Activated naive CD4-positive, alpha-beta T cell treated with anti-CD3 and anti-CD28 coated beads, Interleukin-2, amount 50 U/mL, for 24 hours (primary cell): Measurements from ENCODE around the gene COA1.
A peak's percentile ranks its signal among the peaks of the same experiment; 100 is the strongest.

ENCODE experiments used
- H3K27ac Mint-ChIP-seq: one replicate; pipeline ENCODE4 v1.8.0; 2021; ENCODE audit warnings: mild to moderate bottlenecking, mixed read lengths
- H3K27me3 Mint-ChIP-seq: one replicate; pipeline ENCODE4 v1.8.0; 2021; ENCODE audit warnings: mixed read lengths
- H3K36me3 Mint-ChIP-seq: one replicate; pipeline ENCODE4 v1.8.0; 2021; ENCODE audit warnings: mixed read lengths
- H3K4me1 Mint-ChIP-seq: one replicate; pipeline ENCODE4 v1.8.0; 2021; ENCODE audit warnings: mixed read lengths
- H3K4me3 Mint-ChIP-seq: one replicate; pipeline ENCODE4 v1.8.0; 2021; ENCODE audit warnings: mild to moderate bottlenecking, mixed read lengths
- H3K9me3 Mint-ChIP-seq: one replicate; pipeline ENCODE4 v1.8.0; 2021; ENCODE audit warnings: mixed read lengths

COA1 gene

DNA sequence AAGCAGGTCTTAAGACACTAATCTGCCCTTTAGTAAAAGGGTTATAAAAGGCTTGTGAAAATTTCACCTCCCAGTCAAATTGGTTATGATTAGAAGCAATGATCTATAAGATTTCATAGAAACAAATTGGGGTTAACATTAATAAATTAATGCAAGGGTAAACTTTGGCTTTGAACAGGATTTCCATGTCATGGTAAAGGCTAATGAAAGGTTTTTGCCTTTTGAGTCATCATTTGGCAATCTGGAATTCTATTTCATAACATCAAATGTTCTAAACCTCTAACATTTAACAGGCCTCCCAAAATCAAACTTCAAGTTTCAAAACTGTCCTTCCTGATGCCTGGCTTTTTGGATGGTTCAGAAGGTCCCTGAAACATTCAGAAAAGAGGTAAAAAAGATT lies 62.4 kb downstream of the COA1 start:
- Mint-ChIP-seq H3K4me1 (peaks cover 87% of the 10 kb centered on the region), H3K36me3 (peaks cover 34% of the 10 kb centered on the region), H3K9me3 (peaks cover 5% of the 10 kb centered on the region)

DNA sequence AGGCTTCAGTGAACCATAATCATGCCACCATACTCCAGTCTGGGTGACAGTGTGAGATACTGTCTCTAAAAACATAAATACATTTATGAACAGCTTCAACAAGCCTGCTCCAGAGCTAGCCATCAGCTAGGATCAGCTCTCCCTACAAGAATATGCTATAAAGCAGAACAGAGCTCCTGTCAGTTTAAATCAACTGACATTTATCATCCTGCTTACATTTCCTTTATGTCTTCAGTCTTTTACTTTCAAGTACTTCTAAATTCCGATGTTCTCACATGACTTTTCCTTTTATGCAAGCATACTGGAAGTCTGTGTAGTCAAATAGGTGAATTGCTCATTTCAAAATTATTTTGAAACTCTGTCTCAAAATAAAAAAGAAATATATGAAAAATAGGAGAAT lies 64.6 kb downstream of the COA1 start:
- H3K27ac Mint-ChIP-seq: peak overlapping the region; percentile 91
- no peaks in the 10 kb centered on the region for H3K27me3 Mint-ChIP-seq
- peak overlapping the region; percentile 53 for H3K4me3 Mint-ChIP-seq
- H3K4me1 Mint-ChIP-seq: peaks cover 82% of the 10 kb centered on the region
- H3K9me3 Mint-ChIP-seq: no peaks in the 10 kb centered on the region
- H3K36me3 Mint-ChIP-seq: peaks cover 33% of the 10 kb centered on the region

More for the DNA sequence above, 62.4 kb downstream of the COA1 start:
- Mint-ChIP-seq H3K27me3 (no peaks in the 10 kb centered on the region), H3K27ac (no peak overlapping the region), H3K4me3 (no peak overlapping the region)

DNA sequence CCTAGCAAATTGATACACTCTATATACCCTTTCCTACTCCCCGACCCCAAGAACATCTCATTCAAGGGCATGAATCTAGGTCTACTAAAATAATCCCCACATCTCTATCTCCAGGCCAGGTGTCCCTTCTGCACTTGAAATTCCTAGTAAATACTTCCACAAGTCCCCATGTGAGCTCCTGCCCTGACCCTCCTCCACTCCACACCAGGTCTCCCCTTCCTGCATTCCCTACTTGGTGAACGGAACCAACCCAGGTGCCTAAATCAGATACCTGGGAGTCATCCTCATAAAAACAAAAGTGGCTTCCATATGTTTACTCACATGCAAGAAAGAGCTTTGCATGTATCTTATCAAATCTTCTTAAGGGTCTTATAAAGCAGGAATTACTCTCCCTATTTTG lies 69.2 kb downstream of the COA1 start:
- H3K36me3 Mint-ChIP-seq: peaks cover 30% of the 10 kb centered on the region
- peak overlapping the region; percentile 87 for H3K27ac Mint-ChIP-seq
- peak overlapping the region; percentile 12 for H3K4me3 Mint-ChIP-seq
- no peaks in the 10 kb centered on the region for H3K9me3 Mint-ChIP-seq
- H3K27me3 Mint-ChIP-seq: no peaks in the 10 kb centered on the region
- H3K4me1 Mint-ChIP-seq: peaks cover 73% of the 10 kb centered on the region

DNA sequence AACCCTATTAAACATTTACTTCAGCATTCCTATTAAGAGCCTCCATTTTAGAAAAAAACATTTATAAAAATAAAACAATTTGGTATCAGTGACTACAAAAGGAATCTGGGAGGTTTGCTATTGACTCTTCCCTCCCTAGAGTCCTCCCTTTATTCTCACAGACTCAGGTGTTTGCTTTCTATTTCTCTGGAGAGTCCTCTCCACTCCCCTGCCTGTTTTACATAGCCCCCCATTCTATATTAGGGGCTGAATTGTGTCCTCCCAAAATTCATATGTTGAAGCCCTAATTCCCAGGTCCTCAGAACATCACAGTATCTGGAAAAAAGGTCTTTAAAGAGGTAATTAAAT lies 69.8 kb downstream of the COA1 start:
- H3K4me1 Mint-ChIP-seq: peaks cover 70% of the 10 kb centered on the region
- H3K27me3 Mint-ChIP-seq: no peaks in the 10 kb centered on the region
- no peak overlapping the region for H3K4me3 Mint-ChIP-seq
- peaks cover 3% of the 10 kb centered on the region for H3K9me3 Mint-ChIP-seq
- peak overlapping the region; percentile 87 for H3K27ac Mint-ChIP-seq
- peaks cover 28% of the 10 kb centered on the region for H3K36me3 Mint-ChIP-seq

DNA sequence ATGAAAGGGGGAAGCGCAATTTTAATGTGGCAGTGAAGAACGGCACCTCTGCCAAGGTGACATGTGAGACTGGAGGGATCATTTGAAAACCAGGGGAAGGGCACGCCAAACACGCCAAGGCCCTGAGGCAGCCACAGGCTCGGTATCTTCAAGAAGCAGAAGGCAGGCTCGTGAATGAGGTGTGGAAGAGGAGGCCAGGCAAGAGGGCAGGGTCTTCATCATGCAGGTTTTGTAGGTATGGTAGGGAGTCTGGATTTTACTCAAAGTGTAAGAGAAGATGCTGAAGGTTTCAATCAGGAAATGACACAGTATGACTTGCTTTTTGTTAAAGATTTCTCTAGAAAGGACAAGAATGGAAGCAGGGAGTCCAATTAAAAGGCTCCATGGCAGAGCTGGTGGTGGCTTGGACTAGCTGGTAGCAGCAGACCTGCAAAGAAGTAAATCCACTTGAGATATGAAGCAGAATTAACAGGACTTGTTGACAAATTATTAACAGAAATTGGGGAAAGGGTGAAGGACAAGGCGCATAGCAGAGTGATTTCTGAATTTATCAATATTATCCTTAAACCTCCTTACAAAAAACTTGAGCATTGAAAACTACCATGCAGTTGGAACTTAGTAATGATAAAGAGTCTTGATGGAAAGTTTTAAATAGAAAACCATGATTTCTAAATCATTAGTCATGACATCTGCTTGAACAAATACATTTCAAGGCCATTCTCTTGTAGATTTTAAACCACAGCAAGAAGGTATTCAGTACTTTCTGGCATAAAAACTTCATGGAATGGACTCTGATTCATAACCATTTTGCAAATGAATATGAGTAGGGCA lies 70.4 kb downstream of the COA1 start:
- no peaks in the 10 kb centered on the region for H3K27me3 Mint-ChIP-seq
- peak overlapping the region; percentile 98 for H3K27ac Mint-ChIP-seq
- H3K4me3 Mint-ChIP-seq: peak overlapping the region; percentile 70
- peaks cover 7% of the 10 kb centered on the region for H3K9me3 Mint-ChIP-seq
- H3K4me1 Mint-ChIP-seq: peaks cover 70% of the 10 kb centered on the region
- H3K36me3 Mint-ChIP-seq: peaks cover 33% of the 10 kb centered on the region

DNA sequence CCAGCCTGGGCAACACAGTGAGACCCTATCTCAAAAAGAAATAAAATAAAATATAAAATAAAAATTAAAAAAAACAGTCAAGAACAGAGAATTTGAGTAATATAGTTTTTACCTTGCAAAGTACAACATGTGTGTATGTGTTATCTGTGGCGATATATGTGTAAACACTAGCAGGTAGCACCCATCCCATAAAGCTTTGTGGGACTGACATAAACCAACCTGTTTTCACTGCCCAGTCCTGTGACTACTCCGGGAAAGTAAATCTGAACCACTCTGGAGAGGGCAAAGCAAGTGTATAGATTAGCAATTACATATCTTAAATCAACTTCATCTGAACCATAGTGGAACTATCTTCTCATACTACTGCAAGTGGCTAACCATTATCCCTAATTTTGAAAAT lies 72.3 kb downstream of the COA1 start:
- no peaks in the 10 kb centered on the region for H3K27me3 Mint-ChIP-seq
- peaks cover 7% of the 10 kb centered on the region for H3K9me3 Mint-ChIP-seq
- H3K4me3 Mint-ChIP-seq: no peak overlapping the region
- H3K36me3 Mint-ChIP-seq: peaks cover 30% of the 10 kb centered on the region
- H3K27ac Mint-ChIP-seq: no peak overlapping the region
- H3K4me1 Mint-ChIP-seq: peaks cover 76% of the 10 kb centered on the region

DNA sequence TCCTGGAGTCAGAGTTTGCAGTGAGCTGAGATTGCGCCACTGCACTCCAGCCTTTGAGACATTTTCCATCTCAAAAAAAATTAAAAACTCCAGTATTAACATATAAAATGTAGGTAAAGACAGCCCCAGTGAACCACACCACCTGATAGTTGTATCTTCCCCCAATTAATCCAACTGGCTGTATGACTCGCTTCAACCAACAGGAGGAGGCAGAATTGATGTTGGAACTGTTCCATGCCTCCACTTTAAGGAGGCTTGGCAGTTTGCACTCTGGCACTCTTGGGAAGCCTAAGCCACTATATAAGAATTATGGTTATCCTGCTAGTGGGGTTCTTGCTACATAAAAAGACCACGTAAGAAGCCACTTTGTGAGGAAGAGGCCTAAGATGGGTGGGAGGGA lies 73.7 kb downstream of the COA1 start:
- H3K36me3 Mint-ChIP-seq: peaks cover 31% of the 10 kb centered on the region

DNA sequence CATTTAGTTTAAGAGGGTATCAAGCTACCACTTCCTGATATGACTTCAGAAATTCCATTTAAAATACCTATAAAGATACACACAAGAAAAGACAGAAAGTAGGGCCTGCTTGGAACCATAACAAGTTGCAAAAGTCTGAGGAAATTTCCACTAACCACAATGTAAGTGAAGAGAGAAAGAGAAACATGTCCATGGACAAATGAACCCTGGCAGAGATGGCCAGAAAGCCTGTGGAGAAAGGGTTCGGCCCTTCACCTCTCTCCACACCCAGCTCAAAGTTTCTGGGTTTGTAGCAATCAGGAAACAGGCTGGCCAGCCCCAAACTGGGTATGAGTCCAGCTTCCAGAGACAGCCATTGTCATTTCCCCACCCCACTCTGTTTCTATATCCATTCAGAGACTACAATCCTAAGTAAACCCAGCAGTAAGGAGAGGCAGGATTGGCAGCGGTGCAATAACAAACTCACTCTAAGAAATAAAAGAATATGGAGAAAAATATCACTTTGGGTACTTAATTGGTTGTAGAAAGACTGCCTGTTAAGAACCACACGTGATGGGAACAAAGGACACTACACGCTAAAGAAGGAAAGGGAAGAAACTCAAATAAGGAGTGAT lies 75.3 kb downstream of the COA1 start:
- peak overlapping the region; percentile 67 for H3K4me3 Mint-ChIP-seq
- H3K9me3 Mint-ChIP-seq: peaks cover 7% of the 10 kb centered on the region
- peaks cover 28% of the 10 kb centered on the region for H3K36me3 Mint-ChIP-seq
- H3K4me1 Mint-ChIP-seq: peaks cover 83% of the 10 kb centered on the region
- peak overlapping the region; percentile 66 for H3K27ac Mint-ChIP-seq
- H3K27me3 Mint-ChIP-seq: no peaks in the 10 kb centered on the region

More for the DNA sequence above, 73.7 kb downstream of the COA1 start:
- no peak overlapping the region for H3K4me3 Mint-ChIP-seq
- H3K4me1 Mint-ChIP-seq: peaks cover 81% of the 10 kb centered on the region
- peaks cover 7% of the 10 kb centered on the region for H3K9me3 Mint-ChIP-seq
- H3K27ac Mint-ChIP-seq: peak overlapping the region; percentile 55
- H3K27me3 Mint-ChIP-seq: no peaks in the 10 kb centered on the region

DNA sequence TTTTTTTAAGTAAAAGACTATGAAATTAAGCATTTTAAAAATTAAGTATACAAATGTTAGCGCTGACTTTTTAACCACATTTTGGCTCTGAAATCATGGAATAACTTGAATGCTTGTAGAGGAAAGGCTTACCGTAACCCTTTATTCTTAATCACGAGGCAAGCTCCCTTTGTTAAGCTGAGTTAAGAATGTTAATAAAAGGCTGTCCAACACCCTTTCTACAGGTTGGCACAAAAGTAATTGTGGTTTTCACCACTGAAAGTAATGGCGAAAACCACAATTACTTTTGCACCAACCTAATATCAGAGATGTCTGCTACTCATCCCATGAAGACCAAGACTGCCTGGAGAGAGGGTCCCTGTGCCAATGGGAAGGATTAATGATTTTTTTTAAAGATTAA lies 75.9 kb downstream of the COA1 start:
- Mint-ChIP-seq H3K4me1 (peaks cover 83% of the 10 kb centered on the region), H3K27me3 (no peaks in the 10 kb centered on the region), H3K27ac (peak overlapping the region; percentile 84), H3K9me3 (peaks cover 7% of the 10 kb centered on the region), H3K36me3 (peaks cover 23% of the 10 kb centered on the region), H3K4me3 (peak overlapping the region; percentile 67)

DNA sequence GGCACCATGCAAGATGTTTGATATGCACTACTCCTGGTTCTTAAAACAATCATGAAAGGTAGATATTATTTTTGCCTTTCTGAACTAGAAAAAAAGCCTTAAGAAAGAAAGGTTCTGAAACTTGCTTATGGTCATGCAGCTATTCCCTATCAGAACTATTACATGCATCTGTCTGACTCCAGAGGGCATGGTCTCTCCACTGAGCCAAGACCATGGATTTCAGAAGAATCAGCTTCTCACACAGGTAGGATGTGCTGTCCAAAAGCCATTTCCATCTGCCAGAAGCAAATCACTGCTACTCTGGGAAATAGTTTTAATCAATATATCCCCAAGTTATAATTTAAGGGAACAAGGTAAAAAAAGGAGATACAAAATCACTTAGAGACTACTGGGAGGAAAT lies 77.0 kb downstream of the COA1 start:
- peak overlapping the region; percentile 97 for H3K27ac Mint-ChIP-seq
- no peaks in the 10 kb centered on the region for H3K27me3 Mint-ChIP-seq
- peaks cover 86% of the 10 kb centered on the region for H3K4me1 Mint-ChIP-seq
- H3K9me3 Mint-ChIP-seq: peaks cover 7% of the 10 kb centered on the region
- H3K36me3 Mint-ChIP-seq: peaks cover 17% of the 10 kb centered on the region
- peak overlapping the region; percentile 33 for H3K4me3 Mint-ChIP-seq

DNA sequence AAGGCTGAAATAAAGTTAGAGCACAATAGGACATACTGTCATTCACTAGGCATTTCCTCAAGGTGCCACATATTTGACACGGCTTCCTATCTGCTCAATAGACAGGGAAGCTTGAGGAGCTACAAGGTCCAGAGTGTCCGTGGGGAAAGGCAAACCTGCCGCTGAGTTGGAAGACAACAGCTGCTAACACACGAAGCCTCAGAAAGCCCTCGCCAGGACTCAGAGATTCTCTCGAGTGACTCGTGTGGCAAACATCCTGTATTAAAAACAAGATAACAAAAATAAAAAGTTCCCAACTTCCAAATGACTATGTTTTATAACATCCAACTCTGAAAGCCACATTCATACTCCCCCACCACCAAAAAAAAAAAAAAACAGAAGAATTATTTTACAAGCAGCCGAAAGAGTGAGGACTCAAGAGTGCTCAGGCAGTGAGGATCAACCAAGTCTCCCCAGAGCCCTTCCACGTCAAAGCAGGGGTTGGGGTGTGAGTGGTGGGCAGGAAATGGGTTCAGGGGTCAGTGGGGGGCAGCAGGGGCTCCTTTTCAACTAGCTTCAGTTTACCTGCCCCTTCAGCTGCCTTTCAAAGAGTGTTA lies 78.8 kb downstream of the COA1 start:
- Mint-ChIP-seq H3K27ac (peak overlapping the region; percentile 97), H3K36me3 (peaks cover 17% of the 10 kb centered on the region), H3K27me3 (no peaks in the 10 kb centered on the region), H3K9me3 (peaks cover 7% of the 10 kb centered on the region), H3K4me1 (peaks cover 91% of the 10 kb centered on the region), H3K4me3 (peak overlapping the region; percentile 87)

DNA sequence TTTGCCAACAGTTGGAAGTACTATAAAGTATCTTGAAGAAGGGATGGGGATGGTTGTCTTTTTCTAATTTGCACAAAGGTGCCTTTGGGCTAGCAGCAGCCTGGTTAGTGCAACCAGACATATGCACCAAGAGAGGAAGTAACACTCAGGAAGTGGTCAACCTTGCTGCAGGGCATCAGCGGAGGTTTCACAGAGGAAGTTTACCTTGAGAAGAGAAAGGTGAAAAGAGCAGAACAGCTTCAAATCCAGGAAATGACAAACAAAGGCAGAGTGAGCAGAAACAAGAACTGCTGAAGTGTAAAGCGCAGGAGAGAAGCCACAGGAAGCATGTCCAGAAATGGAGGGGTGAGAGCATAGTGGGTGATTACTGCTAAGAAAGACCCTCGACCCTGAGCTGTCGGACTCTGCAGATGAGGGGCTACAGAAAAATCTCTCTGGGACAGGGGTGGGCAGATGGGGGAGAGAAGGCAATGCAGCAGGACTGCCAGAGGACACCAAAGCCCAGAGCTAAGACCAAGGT lies 79.5 kb downstream of the COA1 start:
- no peaks in the 10 kb centered on the region for H3K27me3 Mint-ChIP-seq
- peak overlapping the region; percentile 97 for H3K27ac Mint-ChIP-seq
- peak overlapping the region; percentile 87 for H3K4me3 Mint-ChIP-seq
- peaks cover 97% of the 10 kb centered on the region for H3K4me1 Mint-ChIP-seq
- H3K9me3 Mint-ChIP-seq: peaks cover 7% of the 10 kb centered on the region
- peaks cover 21% of the 10 kb centered on the region for H3K36me3 Mint-ChIP-seq

DNA sequence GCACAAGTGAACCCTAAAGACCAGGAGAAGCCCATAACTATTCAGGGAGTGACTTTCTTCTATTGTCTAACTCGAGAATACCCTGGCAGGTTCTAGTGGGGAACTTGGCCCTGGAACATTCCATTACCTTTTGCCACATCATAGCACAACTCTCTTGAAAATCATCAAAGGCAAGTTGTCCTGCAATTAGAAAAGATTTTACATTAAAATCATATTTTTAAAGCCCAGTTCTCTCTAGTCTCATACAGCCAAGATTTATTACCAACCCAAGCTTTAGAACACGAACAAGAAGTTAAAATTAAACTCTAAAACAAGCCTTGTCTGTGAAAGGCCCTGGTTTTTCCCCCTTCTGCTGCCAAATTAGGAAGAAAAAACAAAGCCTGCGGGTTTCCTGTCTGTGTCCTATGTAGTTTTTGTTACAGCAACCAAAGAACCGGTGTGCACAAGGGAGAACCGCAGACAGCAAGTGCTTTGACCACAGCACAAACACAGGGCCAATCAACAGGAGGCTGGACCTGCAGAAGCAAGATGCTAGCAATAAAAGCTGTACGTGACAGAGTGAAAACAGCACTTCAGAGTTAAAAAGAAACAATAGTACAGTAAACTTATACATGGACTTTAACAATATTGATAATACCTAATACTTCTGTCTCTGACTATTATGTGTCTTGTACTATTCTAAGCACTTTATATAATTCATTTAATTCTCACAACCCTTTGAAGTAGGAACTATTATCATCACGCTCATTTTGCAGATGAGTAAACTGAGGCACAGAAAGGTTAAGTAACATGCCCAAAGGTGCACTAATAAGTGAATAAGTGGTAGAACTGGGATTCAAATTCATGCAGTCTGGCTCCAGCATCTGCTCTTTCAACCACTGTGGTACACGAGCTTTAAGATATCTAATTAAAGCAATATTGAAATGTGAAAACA lies 80.6 kb downstream of the COA1 start:
- Mint-ChIP-seq H3K4me3 (peak overlapping the region; percentile 87), H3K27ac (peak overlapping the region; percentile 97), H3K36me3 (peaks cover 22% of the 10 kb centered on the region), H3K4me1 (peaks cover 97% of the 10 kb centered on the region), H3K9me3 (no peaks in the 10 kb centered on the region), H3K27me3 (no peaks in the 10 kb centered on the region)

DNA sequence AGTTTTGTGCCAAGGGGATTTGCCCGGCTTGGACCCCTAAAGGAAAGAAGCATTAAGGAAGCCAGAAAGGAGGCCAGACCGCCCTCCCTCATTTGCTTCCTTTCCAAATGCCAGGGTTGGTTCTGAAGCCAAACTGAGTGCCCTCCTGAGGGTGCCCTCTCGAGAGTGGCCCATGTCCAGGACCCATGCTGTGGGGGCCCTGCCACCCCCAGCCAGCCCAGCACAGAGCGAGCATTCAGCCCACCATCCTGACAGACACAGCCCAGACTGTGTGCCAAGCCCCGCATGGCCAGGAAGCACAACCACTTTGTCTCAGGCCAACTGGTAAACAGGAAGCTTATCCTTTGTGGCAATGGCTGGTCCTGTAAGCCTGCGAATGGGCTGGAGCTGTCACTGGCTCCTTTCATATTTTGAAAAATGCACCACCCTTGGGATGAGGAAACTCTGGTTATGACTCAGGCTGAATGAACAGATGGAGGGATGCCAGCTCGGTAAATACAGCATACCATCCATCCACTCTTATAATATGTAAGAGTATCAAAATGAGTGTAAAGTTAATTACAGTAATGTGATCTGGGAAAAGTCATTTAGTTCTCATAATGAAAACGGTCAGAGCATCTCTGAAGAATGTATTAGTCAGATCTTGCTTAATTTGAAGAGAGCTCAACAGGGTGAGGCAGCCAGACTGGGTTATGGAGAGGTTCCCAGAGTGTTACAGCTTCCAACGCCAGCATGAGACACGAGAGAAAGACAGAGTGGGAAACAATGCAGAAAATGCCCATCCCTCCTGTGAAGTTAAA lies 81.5 kb downstream of the COA1 start:
- peak overlapping the region; percentile 87 for H3K4me3 Mint-ChIP-seq
- no peaks in the 10 kb centered on the region for H3K27me3 Mint-ChIP-seq
- H3K27ac Mint-ChIP-seq: peak overlapping the region; percentile 97
- H3K9me3 Mint-ChIP-seq: no peaks in the 10 kb centered on the region
- H3K4me1 Mint-ChIP-seq: peaks cover 96% of the 10 kb centered on the region
- H3K36me3 Mint-ChIP-seq: peaks cover 25% of the 10 kb centered on the region
